Measurements from ENCODE around the gene SIGLEC10.

- TF ChIP-seq CTCF (IDR thresholded peaks at IDR 0.05) (no peak), POLR2A (IDR thresholded peaks at IDR 0.05; ENCODE audit: low read length) (no peak), JUNB (IDR thresholded peaks at IDR 0.05) (no peak), RFX5 (IDR thresholded peaks at IDR 0.05) (no peak), RAD21 (conservative IDR thresholded peaks at IDR 0.05 in 1 of 2, IDR thresholded peaks at IDR 0.05 in 1 of 2) (no peak), EP300 (IDR thresholded peaks at IDR 0.05) (no peak)
These were observed 40.7 kb upstream of the SIGLEC10 start, which contains the start of gene SIGLEC8 for GRCh38 chr19:51458051-51458645.
